ENCODE data around the gene CD200R1. TPM values are rescaled to one million over a fixed set of nuclear protein-coding genes. Genes with fewer than 3 reads are reported as not detected.

Gene CD200R1
- total and polyA plus RNA-seq, 2 experiments from 2014 or later: not detected

- no peak for TF ChIP-seq EZH2 (IDR thresholded peaks at IDR 0.05; ENCODE audit: insufficient read depth, poor library complexity, severe bottlenecking)
- no peak for TF ChIP-seq EZH2phosphoT487 (IDR thresholded peaks at IDR 0.05; ENCODE audit: insufficient read depth, low read depth)
- Histone ChIP-seq H3K79me2 (ENCODE audit: insufficient read depth) (no peaks in the 10 kb centered on the region), H3K4me2 (ENCODE audit: unreplicated experiment) (no peak overlapping the region), H4K20me1 (ENCODE audit: insufficient read depth) (no peaks in the 10 kb centered on the region), H3K9ac (no peak overlapping the region), H3K9me2 (ENCODE audit: insufficient read depth) (no peaks in the 10 kb centered on the region), H3K27ac (no peak overlapping the region), H3K36me3 (ENCODE audit: low read depth) (no peaks in the 10 kb centered on the region), H3K27me3 (replicated peaks; ENCODE audit: insufficient read depth) (peaks cover 2% of the 10 kb centered on the region; the same call in 1 of the 2 replicates), H3K9me3 (ENCODE audit: low read depth) (no peaks in the 10 kb centered on the region), H2AFZ (no peak overlapping the region), H3F3A (ENCODE audit: insufficient read depth) (no peaks in the 10 kb centered on the region), H3K4me1 (ENCODE audit: insufficient read depth) (no peaks in the 10 kb centered on the region), H3K4me3 (no peak overlapping the region)
- WGBS, 2 experiments (ENCODE audit: low coverage in 1 of 2, low lambda C conversion rate in 2 of 2, missing lambda C conversion rate in 2 of 2): 48 to 53% methylated on average over 8 of the region's 8 CpGs
- DNase-seq: no peak
- in situ Hi-C loops (cut with MboI): no loop called here
Observed at GRCh38 chr3:112904786-112905185, 70.1 kb downstream of the CD200R1 start.

GRCh38 chr3:112900113-112900512, 74.8 kb downstream of the CD200R1 start:
- in situ Hi-C loops (cut with MboI): no loop called here
- Histone ChIP-seq H3K4me2 (ENCODE audit: unreplicated experiment) (no peak overlapping the region), H3K36me3 (ENCODE audit: low read depth) (no peaks in the 10 kb centered on the region), H3K4me1 (ENCODE audit: insufficient read depth) (no peaks in the 10 kb centered on the region), H3F3A (ENCODE audit: insufficient read depth) (no peaks in the 10 kb centered on the region), H3K4me3 (no peak overlapping the region), H3K79me2 (ENCODE audit: insufficient read depth) (no peaks in the 10 kb centered on the region), H3K27me3 (replicated peaks; ENCODE audit: insufficient read depth) (peaks cover 10% of the 10 kb centered on the region; the same call in 1 of the 2 replicates), H3K27ac (no peak overlapping the region), H3K9ac (no peak overlapping the region), H2AFZ (no peak overlapping the region), H4K20me1 (ENCODE audit: insufficient read depth) (no peaks in the 10 kb centered on the region), H3K9me2 (ENCODE audit: insufficient read depth) (no peaks in the 10 kb centered on the region), H3K9me3 (ENCODE audit: low read depth) (no peaks in the 10 kb centered on the region)
- DNase-seq: no peak
- 9 to 10% methylated on average over 3 of the region's 3 CpGs for WGBS, 2 experiments (ENCODE audit: low coverage in 1 of 2, low lambda C conversion rate in 2 of 2, missing lambda C conversion rate in 2 of 2)
- TF ChIP-seq EZH2phosphoT487 (IDR thresholded peaks at IDR 0.05; ENCODE audit: insufficient read depth, low read depth) (no peak), EZH2 (IDR thresholded peaks at IDR 0.05; ENCODE audit: insufficient read depth, poor library complexity, severe bottlenecking) (no peak)

- no peak overlapping the region for H3K4me3 ChIP-seq
- no peaks in the 10 kb centered on the region for H3K4me1 ChIP-seq (ENCODE audit: insufficient read depth)
- no peak for DNase-seq
- H2AFZ ChIP-seq: no peak overlapping the region
- peaks cover 10% of the 10 kb centered on the region; the same call in 1 of the 2 replicates for H3K27me3 ChIP-seq (replicated peaks; ENCODE audit: insufficient read depth)
- H3K9me2 ChIP-seq (ENCODE audit: insufficient read depth): no peaks in the 10 kb centered on the region
- no peaks in the 10 kb centered on the region for H3K79me2 ChIP-seq (ENCODE audit: insufficient read depth)
- no peak overlapping the region for H3K9ac ChIP-seq
- in situ Hi-C loops (cut with MboI): no loop called here
- TF ChIP-seq EZH2 (IDR thresholded peaks at IDR 0.05; ENCODE audit: insufficient read depth, poor library complexity, severe bottlenecking): no peak
- no peak for TF ChIP-seq EZH2phosphoT487 (IDR thresholded peaks at IDR 0.05; ENCODE audit: insufficient read depth, low read depth)
- H3K4me2 ChIP-seq (ENCODE audit: unreplicated experiment): no peak overlapping the region
- WGBS, 2 experiments (ENCODE audit: low coverage in 1 of 2, low lambda C conversion rate in 2 of 2, missing lambda C conversion rate in 2 of 2): 54 to 82% methylated on average over 1 of the region's 1 CpG
- H3F3A ChIP-seq (ENCODE audit: insufficient read depth): no peaks in the 10 kb centered on the region
- H4K20me1 ChIP-seq (ENCODE audit: insufficient read depth): no peaks in the 10 kb centered on the region
- H3K27ac ChIP-seq: no peak overlapping the region
- H3K36me3 ChIP-seq (ENCODE audit: low read depth): no peaks in the 10 kb centered on the region
- H3K9me3 ChIP-seq (ENCODE audit: low read depth): no peaks in the 10 kb centered on the region
Observed at GRCh38 chr3:112897791-112898190, 77.1 kb downstream of the CD200R1 start.

- Histone ChIP-seq H3K4me3 (no peak overlapping the region), H3K36me3 (ENCODE audit: low read depth) (no peaks in the 10 kb centered on the region), H3K27ac (no peak overlapping the region), H3F3A (ENCODE audit: insufficient read depth) (no peaks in the 10 kb centered on the region), H3K27me3 (replicated peaks; ENCODE audit: insufficient read depth) (0 out of 2 replicates have a peak, but pooled peaks cover 2% of the 10 kb centered on the region), H3K4me2 (ENCODE audit: unreplicated experiment) (no peak overlapping the region), H3K9me2 (ENCODE audit: insufficient read depth) (no peaks in the 10 kb centered on the region), H4K20me1 (ENCODE audit: insufficient read depth) (no peaks in the 10 kb centered on the region), H3K9ac (no peak overlapping the region), H3K4me1 (ENCODE audit: insufficient read depth) (no peaks in the 10 kb centered on the region), H3K9me3 (ENCODE audit: low read depth) (no peaks in the 10 kb centered on the region), H3K79me2 (ENCODE audit: insufficient read depth) (no peaks in the 10 kb centered on the region), H2AFZ (no peak overlapping the region)
- 64 to 67% methylated on average over 5 of the region's 5 CpGs for WGBS, 2 experiments (ENCODE audit: low coverage in 1 of 2, low lambda C conversion rate in 2 of 2, missing lambda C conversion rate in 2 of 2)
- DNase-seq: peak; percentile 36
- in situ Hi-C loops (cut with MboI): no loop called here
- no peak for TF ChIP-seq EZH2 (IDR thresholded peaks at IDR 0.05; ENCODE audit: insufficient read depth, poor library complexity, severe bottlenecking)
- TF ChIP-seq EZH2phosphoT487 (IDR thresholded peaks at IDR 0.05; ENCODE audit: insufficient read depth, low read depth): no peak
Observed at GRCh38 chr3:112894258-112894657, 80.6 kb downstream of the CD200R1 start.

GRCh38 chr3:112889357-112889756, 85.5 kb downstream of the CD200R1 start:
- Histone ChIP-seq H2AFZ (no peak overlapping the region), H3K27me3 (replicated peaks; ENCODE audit: insufficient read depth) (no peaks in the 10 kb centered on the region), H3K9me3 (ENCODE audit: low read depth) (no peaks in the 10 kb centered on the region), H3K79me2 (ENCODE audit: insufficient read depth) (no peaks in the 10 kb centered on the region), H3F3A (ENCODE audit: insufficient read depth) (no peaks in the 10 kb centered on the region), H4K20me1 (ENCODE audit: insufficient read depth) (no peaks in the 10 kb centered on the region), H3K9ac (no peak overlapping the region), H3K4me1 (ENCODE audit: insufficient read depth) (peaks cover 8% of the 10 kb centered on the region), H3K36me3 (ENCODE audit: low read depth) (no peaks in the 10 kb centered on the region), H3K4me2 (ENCODE audit: unreplicated experiment) (no peak overlapping the region), H3K27ac (no peak overlapping the region), H3K4me3 (no peak overlapping the region), H3K9me2 (ENCODE audit: insufficient read depth) (no peaks in the 10 kb centered on the region)
- whole genome bisulfite sequencing, 2 experiments (ENCODE audit: low coverage in 1 of 2, low lambda C conversion rate in 2 of 2, missing lambda C conversion rate in 2 of 2): 54 to 59% methylated on average over 3 of the region's 3 CpGs
- DNase-seq: no peak
- TF ChIP-seq EZH2phosphoT487 (IDR thresholded peaks at IDR 0.05; ENCODE audit: insufficient read depth, low read depth) (no peak), EZH2 (IDR thresholded peaks at IDR 0.05; ENCODE audit: insufficient read depth, poor library complexity, severe bottlenecking) (no peak)
- in situ Hi-C loops (cut with MboI): no loop called here

Measured in GM23248 (cell line).